GM12874 (cell line): Measurements from ENCODE around the gene ZDHHC3.

Experiments
- CTCF ChIP-seq: IDR thresholded peaks from 2 replicates; pipeline ENCODE4 v1.5.1; 2011; ENCODE audit warnings: low read depth, mild to moderate bottlenecking, control low read depth, low read length, moderate library complexity; ENCODE audit not compliant: insufficient read depth

ZDHHC3 gene

GRCh38 chr3:44976002-44976815, at the start of gene ZDHHC3, which contains the start of gene EXOSC7:
Gene ZDHHC3 (minus strand): TSS chr3:44976174. CDS start chr3:44959436, 16,738 bp downstream.
Gene EXOSC7 (plus strand): TSS chr3:44976244. CDS start chr3:44976278, 34 bp downstream.
- no peak for TF ChIP-seq CTCF

GRCh38 chr3:45024542-45025255, 48.7 kb upstream of the ZDHHC3 start:
- TF ChIP-seq CTCF = no peak

GRCh38 chr3:45023675-45024074, 47.7 kb upstream of the ZDHHC3 start:
- TF ChIP-seq CTCF = no peak

GRCh38 chr3:45021524-45022297, 45.7 kb upstream of the ZDHHC3 start:
- TF ChIP-seq CTCF = no peak

- no peak for TF ChIP-seq CTCF
These were observed 44.6 kb upstream of the ZDHHC3 start for GRCh38 chr3:45020534-45020933.

GRCh38 chr3:45017821-45018220, 41.8 kb upstream of the ZDHHC3 start:
- TF ChIP-seq CTCF = no peak

GRCh38 chr3:45016916-45017315, 40.9 kb upstream of the ZDHHC3 start:
- no peak for TF ChIP-seq CTCF
